DOHH2 (cell line): ENCODE measurements around the gene SLC39A10.

Source experiments
- H3F3A ChIP-seq: fragments of 200-600 bp; sonication (generic), shearing (Covaris generic); 2 replicates; pipeline ENCODE4 v1.6.0; 2016; ENCODE audit warnings: antibody characterized with exemption, mild to moderate bottlenecking; ENCODE audit not compliant: control insufficient read depth, insufficient read depth
- H3K27ac ChIP-seq: fragments of 200-600 bp; sonication (generic); 2 replicates; pipeline ENCODE4 v1.5.1; 2014; ENCODE audit warnings: low read depth, mild to moderate bottlenecking, low read length, moderate library complexity
- H3K27me3 ChIP-seq: fragments of 200-600 bp; sonication (generic); 2 replicates; pipeline ENCODE4 v1.6.1; 2014; ENCODE audit warnings: mild to moderate bottlenecking, low read length, mixed read lengths; ENCODE audit not compliant: control insufficient read depth
- H3K36me3 ChIP-seq: fragments of 200-600 bp; sonication (generic); 2 replicates; pipeline ENCODE4 v1.6.1; 2014; ENCODE audit warnings: mild to moderate bottlenecking, low read length, moderate library complexity, mixed read lengths; ENCODE audit not compliant: control insufficient read depth
- H3K4me1 ChIP-seq: fragments of 200-600 bp; sonication (generic); 2 replicates; pipeline ENCODE4 v1.6.1; 2014; ENCODE audit warnings: mild to moderate bottlenecking, low read length, mixed read lengths; ENCODE audit not compliant: control insufficient read depth
- H3K4me2 ChIP-seq: fragments of 200-600 bp; sonication (generic); 2 replicates; pipeline ENCODE4 v1.6.0; 2014; ENCODE audit warnings: mild to moderate bottlenecking, low read length, moderate library complexity
- H3K4me3 ChIP-seq: fragments of 200-600 bp; sonication (generic); 2 replicates; pipeline ENCODE4 v1.5.1; 2014; ENCODE audit warnings: mild to moderate bottlenecking, low read length, mixed read lengths
- H3K79me2 ChIP-seq: fragments of 200-600 bp; sonication (generic); 2 replicates; pipeline ENCODE4 v1.6.1; 2014; ENCODE audit warnings: mild to moderate bottlenecking, low read length, mixed read lengths; ENCODE audit not compliant: control insufficient read depth
- H3K9me2 ChIP-seq: fragments of 200-600 bp; sonication (generic); replicated peaks from 2 replicates; pipeline ENCODE4 v1.6.1; 2014; ENCODE audit warnings: mild to moderate bottlenecking, low read length, mixed read lengths; ENCODE audit not compliant: control insufficient read depth
- H3K9me3 ChIP-seq: fragments of 200-600 bp; sonication (generic); 2 replicates; pipeline ENCODE4 v1.6.1; 2014; ENCODE audit warnings: antibody characterized with exemption, low read length, mixed read lengths; ENCODE audit not compliant: control insufficient read depth, insufficient read depth
- H4K20me1 ChIP-seq: fragments of 200-600 bp; sonication (generic); 2 replicates; pipeline ENCODE4 v1.6.0; 2014; ENCODE audit warnings: low read depth, mild to moderate bottlenecking, antibody characterized with exemption, low read length, moderate library complexity; ENCODE audit not compliant: control insufficient read depth, insufficient read depth
- EZH2phosphoT487 ChIP-seq: fragments of 200-600 bp; sonication (generic); IDR thresholded peaks from 2 replicates; pipeline ENCODE4 v1.6.1; 2017; ENCODE audit warnings: borderline replicate concordance, mild to moderate bottlenecking, antibody characterized with exemption, low read length, moderate library complexity, mixed read lengths
- TF ChIP-seq, protein P1 (sequence below): fragments of 200-600 bp; sonication (generic); IDR thresholded peaks from one replicate; pipeline ENCODE4 v1.5.1; 2014; ENCODE audit warnings: antibody characterized with exemption, mild to moderate bottlenecking, low read depth, low read length; ENCODE audit not compliant: poor library complexity, severe bottlenecking

Gene SLC39A10

DNA sequence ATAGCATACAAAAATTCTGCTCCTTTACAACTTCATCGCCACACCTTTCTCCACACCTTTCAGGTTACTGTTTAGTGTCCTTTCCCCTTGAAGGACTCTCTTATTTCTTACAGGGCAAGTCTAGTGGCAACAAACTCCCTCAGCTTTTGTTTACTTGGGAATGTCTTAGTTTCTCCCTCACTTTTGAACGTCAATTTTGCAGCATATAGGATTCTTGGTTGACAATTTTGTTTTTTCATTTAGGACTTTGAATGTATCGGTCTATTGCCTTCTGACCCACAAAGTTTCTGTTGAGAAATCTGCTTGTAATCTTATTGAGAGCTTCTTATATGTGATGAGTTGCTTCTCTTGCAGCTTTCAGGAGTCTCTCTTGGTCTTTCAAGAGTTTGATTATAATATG is 43.5 kb downstream of the SLC39A10 start:
- Histone ChIP-seq H3K79me2 (peaks cover 11% of the 10 kb centered on the region), H3K9me3 (peaks cover 9% of the 10 kb centered on the region; the same call in 1 of the 2 replicates), H3K4me1 (peaks cover 15% of the 10 kb centered on the region), H3K36me3 (0 out of 2 replicates have a peak, but pooled peaks cover under 1% of the 10 kb centered on the region), H4K20me1 (no peaks in the 10 kb centered on the region), H3K4me2 (no peak overlapping the region), H3K27me3 (no peaks in the 10 kb centered on the region), H3F3A (no peaks in the 10 kb centered on the region), H3K27ac (no peak overlapping the region), H3K9me2 (no peaks in the 10 kb centered on the region), H3K4me3 (no peak overlapping the region)
- TF ChIP-seq, protein P1, sequence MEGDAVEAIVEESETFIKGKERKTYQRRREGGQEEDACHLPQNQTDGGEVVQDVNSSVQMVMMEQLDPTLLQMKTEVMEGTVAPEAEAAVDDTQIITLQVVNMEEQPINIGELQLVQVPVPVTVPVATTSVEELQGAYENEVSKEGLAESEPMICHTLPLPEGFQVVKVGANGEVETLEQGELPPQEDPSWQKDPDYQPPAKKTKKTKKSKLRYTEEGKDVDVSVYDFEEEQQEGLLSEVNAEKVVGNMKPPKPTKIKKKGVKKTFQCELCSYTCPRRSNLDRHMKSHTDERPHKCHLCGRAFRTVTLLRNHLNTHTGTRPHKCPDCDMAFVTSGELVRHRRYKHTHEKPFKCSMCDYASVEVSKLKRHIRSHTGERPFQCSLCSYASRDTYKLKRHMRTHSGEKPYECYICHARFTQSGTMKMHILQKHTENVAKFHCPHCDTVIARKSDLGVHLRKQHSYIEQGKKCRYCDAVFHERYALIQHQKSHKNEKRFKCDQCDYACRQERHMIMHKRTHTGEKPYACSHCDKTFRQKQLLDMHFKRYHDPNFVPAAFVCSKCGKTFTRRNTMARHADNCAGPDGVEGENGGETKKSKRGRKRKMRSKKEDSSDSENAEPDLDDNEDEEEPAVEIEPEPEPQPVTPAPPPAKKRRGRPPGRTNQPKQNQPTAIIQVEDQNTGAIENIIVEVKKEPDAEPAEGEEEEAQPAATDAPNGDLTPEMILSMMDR = no peak
- TF ChIP-seq EZH2phosphoT487 = no peak

DNA sequence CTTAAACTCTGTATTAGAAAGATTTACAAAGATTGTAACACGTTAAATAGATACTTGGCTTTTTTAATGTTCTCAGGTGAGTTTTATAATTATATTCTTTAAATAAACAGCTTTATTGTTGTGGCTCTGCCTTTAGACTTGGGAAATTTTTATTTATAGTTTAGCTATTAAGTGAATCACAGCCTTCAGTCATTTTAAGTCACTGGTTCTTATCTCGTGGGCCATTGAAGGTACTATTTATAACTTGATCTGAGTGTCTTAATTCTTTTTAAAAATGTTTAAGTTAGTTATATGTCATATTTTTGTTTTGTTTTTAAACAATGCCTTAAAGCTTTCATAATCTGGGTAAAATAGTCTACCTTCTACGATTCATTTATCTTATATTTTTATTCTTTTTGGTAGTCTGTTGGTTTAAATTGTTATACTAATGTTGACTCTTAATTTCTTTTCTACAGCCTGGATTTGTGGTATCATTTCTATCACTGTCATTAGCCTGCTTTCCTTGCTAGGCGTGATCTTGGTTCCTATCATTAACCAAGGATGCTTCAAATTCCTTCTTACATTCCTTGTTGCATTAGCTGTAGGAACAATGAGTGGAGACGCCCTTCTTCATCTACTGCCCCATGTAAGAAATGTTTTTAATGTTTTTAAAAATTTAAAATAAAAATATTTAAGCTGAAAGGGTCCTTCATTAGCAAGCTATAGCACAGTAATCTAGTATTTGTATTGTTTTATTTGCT is 49.3 kb downstream of the SLC39A10 start:
- Histone ChIP-seq H3K4me2 (no peak overlapping the region), H3F3A (no peaks in the 10 kb centered on the region), H3K9me2 (no peaks in the 10 kb centered on the region), H3K36me3 (peaks cover 9% of the 10 kb centered on the region), H3K4me3 (no peak overlapping the region), H3K79me2 (peaks cover 4% of the 10 kb centered on the region; the same call in 1 of the 2 replicates), H3K27me3 (no peaks in the 10 kb centered on the region), H4K20me1 (no peaks in the 10 kb centered on the region), H3K4me1 (no peaks in the 10 kb centered on the region), H3K9me3 (no peaks in the 10 kb centered on the region), H3K27ac (no peak overlapping the region)
- TF ChIP-seq EZH2phosphoT487 = no peak
- TF ChIP-seq, protein P1 = no peak

DNA sequence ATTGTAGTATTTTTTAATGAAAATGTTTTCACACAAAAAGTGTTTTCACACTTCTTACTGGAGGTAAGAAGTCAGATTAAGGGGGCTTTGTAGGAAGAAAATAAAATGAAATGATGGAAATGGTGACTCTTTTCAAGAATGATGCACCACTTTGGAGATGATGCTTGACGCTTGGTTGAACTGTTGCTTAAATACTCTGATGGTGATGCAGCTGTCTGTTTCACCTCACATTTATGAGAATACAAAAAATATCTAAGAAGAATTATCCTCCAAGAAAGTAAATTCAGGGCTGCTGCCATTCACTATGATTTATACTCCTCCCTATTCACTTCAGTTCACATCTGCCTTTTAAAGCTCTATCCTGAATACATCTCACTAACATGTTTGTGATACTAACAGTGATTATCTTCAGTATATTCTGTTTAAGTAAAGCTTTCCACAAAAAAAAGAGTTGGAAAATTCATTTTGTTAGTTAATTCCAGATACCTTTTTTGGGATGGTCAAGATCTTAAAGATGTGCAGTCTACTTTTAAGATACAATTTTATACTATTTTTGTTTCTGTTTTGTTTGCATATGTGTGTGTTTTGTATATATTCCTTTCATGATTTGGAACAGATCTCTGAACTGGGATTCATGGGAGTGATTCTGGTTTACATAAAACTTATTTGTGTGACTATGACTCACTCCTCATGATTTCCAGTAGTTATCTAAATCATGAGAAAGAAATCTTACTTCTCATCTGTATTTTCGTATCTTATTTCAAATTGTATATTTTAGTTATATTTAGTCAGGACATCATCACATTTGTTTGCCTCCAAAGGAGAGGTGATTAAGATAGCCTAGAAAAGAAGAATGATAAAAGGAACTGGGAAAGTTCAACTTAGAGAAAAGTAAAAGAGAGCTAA is 53.1 kb downstream of the SLC39A10 start:
- Histone ChIP-seq H3K9me2 (no peaks in the 10 kb centered on the region), H3K4me2 (no peak overlapping the region), H3K4me1 (no peaks in the 10 kb centered on the region), H3K27me3 (no peaks in the 10 kb centered on the region), H3K36me3 (peaks cover 20% of the 10 kb centered on the region), H3F3A (no peaks in the 10 kb centered on the region), H3K27ac (no peak overlapping the region), H3K79me2 (no peaks in the 10 kb centered on the region), H3K4me3 (no peak overlapping the region), H4K20me1 (no peaks in the 10 kb centered on the region), H3K9me3 (no peaks in the 10 kb centered on the region)
- TF ChIP-seq, protein P1 = no peak
- no peak for TF ChIP-seq EZH2phosphoT487
